H1 (cell line): ENCODE data around the gene ZBED4. TPM values are rescaled to one million over a fixed set of nuclear protein-coding genes. Genes with fewer than 3 reads are reported as not detected.

ENCODE experiments used
- CTCF ChIA-PET: fragments of 300-600 bp; sonication (Branson Sonifier 250); formaldehyde crosslinking; loops from one replicate; lab custom pipeline; 2021; ENCODE audit not compliant: partially characterized antibody; lab: Charles Lee
- POLR2A ChIA-PET: fragments of 300-600 bp; sonication (Branson Sonifier 250); formaldehyde crosslinking; loops from one replicate; lab custom pipeline; 2021; ENCODE audit warnings: inconsistent platforms; ENCODE audit not compliant: partially characterized antibody; lab: Charles Lee
- DNase-seq, 2 experiments: peaks; one replicate each; pipeline versions ENCODE4 v3.0.0 to v3.0.0-alpha.2; 2010 to 2022; ENCODE audit warnings: low spot score in 2 of 2, low read depth in 1 of 2, mixed read lengths in 1 of 2
- FAIRE-seq: peaks from 2 replicates; lab custom pipeline; 2011; peaks lifted over from hg19 to GRCh38; lab: Jason Lieb, UNC
- H2AFZ ChIP-seq: 2 replicates; pipeline ENCODE4 v1.8.1; 2012; ENCODE audit warnings: low read length, inconsistent platforms
- H2AK5ac ChIP-seq: 2 replicates; pipeline ENCODE4 v1.6.1; 2013; ENCODE audit warnings: low read depth, low read length
- H2BK120ac ChIP-seq: replicated peaks from 2 replicates; pipeline ENCODE3; 2013; ENCODE audit warnings: low read depth, low read length, inconsistent platforms
- H2BK12ac ChIP-seq: 2 replicates; pipeline ENCODE4 v1.6.1; 2013; ENCODE audit warnings: low read depth, low read length
- H2BK15ac ChIP-seq: 2 replicates; pipeline ENCODE4 v1.6.1; 2013; ENCODE audit warnings: low read length
- H2BK20ac ChIP-seq: 2 replicates; pipeline ENCODE4 v1.6.1; 2013; ENCODE audit warnings: low read length
- H2BK5ac ChIP-seq: 2 replicates; pipeline ENCODE4 v1.6.1; 2013; ENCODE audit warnings: low read depth, low read length
- H3K14ac ChIP-seq: 2 replicates; pipeline ENCODE4 v1.6.1; 2013; ENCODE audit warnings: inconsistent platforms; ENCODE audit not compliant: insufficient read length
- H3K18ac ChIP-seq: 2 replicates; pipeline ENCODE4 v1.6.1; 2013; ENCODE audit warnings: low read length; ENCODE audit errors: extremely low read depth
- H3K23ac ChIP-seq: 2 replicates; pipeline ENCODE4 v1.6.1; 2013; ENCODE audit warnings: inconsistent platforms; ENCODE audit not compliant: insufficient read length
- H3K23me2 ChIP-seq: 2 replicates; pipeline ENCODE4 v1.6.1; 2013; ENCODE audit warnings: low read depth, low read length
- H3K27ac ChIP-seq: 2 replicates; pipeline ENCODE4 v1.6.1; 2011; ENCODE audit warnings: low read depth, low read length, inconsistent platforms
- H3K27me3 ChIP-seq, 4 experiments: replicated peaks in 1 of 4; 1 replicate in 1 of 4; 2 replicates in 3 of 4; pipeline versions ENCODE4 v1.6.1 to v1.8.1; 2011 to 2013; ENCODE audit warnings: low read length in 3 of 4, mild to moderate bottlenecking in 3 of 4, inconsistent platforms in 2 of 4, mixed read lengths in 2 of 4, moderate library complexity in 1 of 4; ENCODE audit not compliant: control insufficient read depth in 3 of 4, insufficient read depth in 3 of 4; ENCODE audit errors: extremely low read depth in 1 of 4
- H3K36me3 ChIP-seq, 4 experiments: 2 replicates each; pipeline versions ENCODE4 v1.6.1 to v1.8.1; 2011 to 2013; ENCODE audit warnings: mild to moderate bottlenecking in 4 of 4, low read length in 3 of 4, moderate library complexity in 2 of 4, control low read depth in 1 of 4, inconsistent platforms in 1 of 4; ENCODE audit not compliant: insufficient read depth in 4 of 4, control insufficient read depth in 2 of 4
- H3K4ac ChIP-seq: replicated peaks from 2 replicates; pipeline ENCODE3; 2013; ENCODE audit warnings: low read length, low read depth, mixed read lengths, inconsistent platforms; ENCODE audit not compliant: insufficient read length
- H3K4me1 ChIP-seq, 4 experiments: replicated peaks in 1 of 4; 1 replicate in 1 of 4; 2 replicates in 3 of 4; pipeline versions ENCODE4 v1.6.1 to v1.8.1; 2011 to 2013; ENCODE audit warnings: low read length in 3 of 4, inconsistent platforms in 2 of 4, mixed read lengths in 1 of 4; ENCODE audit not compliant: insufficient read depth in 4 of 4, control insufficient read depth in 3 of 4
- H3K4me2 ChIP-seq, 2 experiments: 2 replicates each; pipeline versions ENCODE4 v1.6.1 to v1.8.1; 2011 to 2013; ENCODE audit warnings: low read depth in 2 of 2, low read length in 2 of 2, control low read depth in 1 of 2, inconsistent platforms in 1 of 2, mild to moderate bottlenecking in 1 of 2; ENCODE audit not compliant: insufficient read depth in 1 of 2
- H3K4me3 ChIP-seq, 4 experiments: fragments of 200-600, 300-600 bp in 1 of 4; sonication (generic), shearing (Covaris generic), sonication (Bioruptor Twin) in 1 of 4; 2 replicates each; pipeline versions ENCODE4 v1.5.1 to v1.8.1; 2011 to 2016; ENCODE audit warnings: low read length in 4 of 4, low read depth in 3 of 4, control low read depth in 2 of 4, inconsistent platforms in 2 of 4, mild to moderate bottlenecking in 2 of 4, mixed read lengths in 1 of 4, moderate library complexity in 1 of 4; ENCODE audit not compliant: insufficient read depth in 2 of 4; ENCODE audit errors: extremely low read depth in 1 of 4
- H3K56ac ChIP-seq: replicated peaks from 2 replicates; pipeline ENCODE3; 2013; ENCODE audit warnings: low read depth, mild to moderate bottlenecking, mixed read lengths, low read length, inconsistent platforms; ENCODE audit not compliant: insufficient read length
- H3K79me1 ChIP-seq: 2 replicates; pipeline ENCODE4 v1.6.1; 2013; ENCODE audit warnings: low read depth, low read length, control low read depth
- H3K79me2 ChIP-seq, 2 experiments: 2 replicates each; pipeline versions ENCODE4 v1.6.1 to v1.8.1; 2012 to 2013; ENCODE audit warnings: low read length in 2 of 2, mild to moderate bottlenecking in 2 of 2, inconsistent platforms in 1 of 2; ENCODE audit not compliant: insufficient read depth in 2 of 2, control insufficient read depth in 1 of 2
- H3K9ac ChIP-seq, 4 experiments: replicated peaks in 1 of 4; 1 replicate in 1 of 4; 2 replicates in 3 of 4; pipeline versions ENCODE4 v1.6.1 to v1.8.1; 2011 to 2013; ENCODE audit warnings: low read depth in 3 of 4, low read length in 3 of 4, control low read depth in 2 of 4, mild to moderate bottlenecking in 2 of 4, moderate library complexity in 2 of 4, inconsistent platforms in 1 of 4; ENCODE audit errors: extremely low read depth in 1 of 4
- H3K9me3 ChIP-seq, 2 experiments: 2 replicates each; pipeline versions ENCODE4 v1.6.1 to v1.8.1; 2012 to 2013; ENCODE audit warnings: mild to moderate bottlenecking in 2 of 2, moderate library complexity in 2 of 2, control low read depth in 1 of 2, inconsistent platforms in 1 of 2, low read depth in 1 of 2, low read length in 1 of 2, mixed read lengths in 1 of 2; ENCODE audit not compliant: insufficient read depth in 2 of 2
- H4K20me1 ChIP-seq, 2 experiments: replicated peaks in 1 of 2; 2 replicates each; pipeline versions ENCODE3 to v1.8.1; 2011 to 2013; ENCODE audit warnings: inconsistent platforms in 2 of 2, low read length in 2 of 2, mild to moderate bottlenecking in 1 of 2; ENCODE audit not compliant: insufficient read depth in 2 of 2, control insufficient read depth in 1 of 2
- H4K5ac ChIP-seq: 2 replicates; pipeline ENCODE4 v1.6.1; 2013; ENCODE audit warnings: low read length, low read depth, mixed read lengths, inconsistent platforms; ENCODE audit not compliant: insufficient read length
- H4K8ac ChIP-seq: 2 replicates; pipeline ENCODE4 v1.8.0; 2013; ENCODE audit warnings: mild to moderate bottlenecking, moderate library complexity, low read length, inconsistent platforms; ENCODE audit not compliant: insufficient read depth; ENCODE audit errors: extremely low read depth
- H4K91ac ChIP-seq: replicated peaks from 2 replicates; pipeline ENCODE3; 2013; ENCODE audit warnings: low read length, mixed read lengths, inconsistent platforms; ENCODE audit not compliant: insufficient read length
- CHD1 ChIP-seq: IDR thresholded peaks from 2 replicates; pipeline ENCODE4 v1.6.1; 2012; ENCODE audit warnings: low read depth, low read length, improper control_type of control experiment
- EP300 ChIP-seq, 2 experiments: IDR thresholded peaks; 1 replicate in 1 of 2; 2 replicates in 1 of 2; pipeline ENCODE4 v1.6.1; 2011 to 2012; ENCODE audit warnings: low read depth in 2 of 2, low read length in 2 of 2, mild to moderate bottlenecking in 2 of 2, borderline replicate concordance in 1 of 2, inconsistent platforms in 1 of 2, moderate library complexity in 1 of 2
- RAD21 ChIP-seq, 2 experiments: IDR thresholded peaks in 1 of 2; conservative IDR thresholded peaks in 1 of 2; 2 replicates each; pipeline ENCODE4 v1.6.1; 2011; ENCODE audit warnings: low read depth in 2 of 2, low read length in 2 of 2, improper control_type of control experiment in 1 of 2, inconsistent platforms in 1 of 2, mild to moderate bottlenecking in 1 of 2, moderate library complexity in 1 of 2
- WGBS, 2 experiments: shearing (Covaris generic) in 1 of 2; methylation state at CpG; one replicate each; pipeline versions ENCODE4 v1.1.6 to v1.1.7; 2013 to 2015; ENCODE audit warnings: low lambda C conversion rate in 2 of 2, mixed read lengths in 2 of 2, inconsistent platforms in 1 of 2, low coverage in 1 of 2, missing lambda C conversion rate in 1 of 2; ENCODE audit not compliant: insufficient replicate concordance in 2 of 2, insufficient coverage in 1 of 2, insufficient read length in 1 of 2; ENCODE audit errors: extremely low coverage in 1 of 2, missing lambda C conversion rate in 1 of 2; 5-methylcytosine and 5-hydroxymethylcytosine counted together
- polyA plus RNA-seq, 7 experiments: library from polyadenylated mRNA; depleted of rRNA in 3 of 7; stranded (reverse) in 5 of 7; unstranded in 2 of 7; fragments of >200 nt in 5 of 7; fragments of 200-250 nt in 2 of 7; gene quantifications; 1 replicate in 5 of 7; 2 replicates in 1 of 7; 4 replicates in 1 of 7; pipeline versions ENCODE4 v1.2.1 to v1.2.3, GENCODE V29; 2011 to 2013; ENCODE audit warnings: missing spikeins in 2 of 7, mixed read lengths in 2 of 7
- total RNA-seq: library from RNA; stranded (reverse); fragmentation: NEBNext Ultra II Directional; extraction: Animal tissue kit (Norgen Biotek cat#: 25700); gene quantifications from 2 replicates; pipeline ENCODE4 v1.2.1, GENCODE V29; 2021
- TF ChIP-seq, protein P1 (sequence below), 3 experiments: IDR thresholded peaks; 1 replicate in 2 of 3; 2 replicates in 1 of 3; pipeline versions ENCODE4 v1.5.1 to v1.6.1; 2011; ENCODE audit warnings: low read length in 3 of 3, mild to moderate bottlenecking in 3 of 3, inconsistent platforms in 2 of 3, low read depth in 1 of 3, moderate library complexity in 1 of 3; ENCODE audit not compliant: insufficient read depth in 1 of 3; ENCODE audit errors: control extremely low read depth in 1 of 3

Gene ZBED4
- total and polyA plus RNA-seq, 2 of the 8 experiments (the other 6 are each of a cell fraction or from before 2014, with no cell fraction given) = 11.0 to 28.3 TPM

DNA sequence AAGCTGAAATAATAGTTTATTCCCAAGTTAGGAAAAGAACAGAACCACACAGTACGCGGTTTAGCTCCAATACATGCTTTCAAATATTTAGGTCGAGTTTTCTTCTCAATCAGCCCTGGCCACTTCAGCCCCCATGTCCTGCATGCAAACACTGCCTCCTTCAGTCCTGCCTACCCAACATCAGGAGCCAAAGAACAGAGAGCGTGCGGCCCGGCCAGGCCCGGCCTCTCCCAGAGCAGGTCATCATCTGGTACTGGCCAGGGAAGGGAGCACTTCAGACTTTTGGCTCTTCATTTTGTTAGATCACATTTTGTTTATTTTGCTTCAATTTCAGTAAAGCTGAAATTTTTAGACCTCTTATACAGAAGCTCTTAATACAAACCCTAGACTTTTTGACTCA is 32.7 kb upstream of the ZBED4 start:
- no peak overlapping the region for H2AFZ ChIP-seq
- FAIRE-seq = no peak
- peaks cover 0 to 5% (median 2%) of the 10 kb centered on the region in 4 experiments; a peak in 5 of 7 replicates for H3K4me1 ChIP-seq
- no peak overlapping the region for H2BK15ac ChIP-seq
- peaks cover 33 to 98% of the 10 kb centered on the region in 2 experiments for H3K79me2 ChIP-seq
- no peak overlapping the region for H2BK12ac ChIP-seq
- no peak overlapping the region for H3K18ac ChIP-seq
- H4K20me1 ChIP-seq = peaks cover 49 to 60% of the 10 kb centered on the region in 2 experiments
- peaks cover 35% of the 10 kb centered on the region for H3K79me1 ChIP-seq
- H3K56ac ChIP-seq = no peak overlapping the region
- ChIA-PET POLR2A (interaction anchor here (0.6 to 1.2 kb wide), 3 partner anchors 8 to 211 kb away, joined by 3 to 4 read pairs (median 3); partner anchors contain the start of genes ALG12 and CRELD2), CTCF (interaction anchor here (1.0 to 1.9 kb wide), 6 partner anchors 16 to 42 kb away, joined by 4 to 6 read pairs (median 4); no protein-coding TSS in a partner anchor)
- 90% methylated on average over 7 of the region's 7 CpGs; no CpG with 5 or more reads in 1 of the 2 experiments for WGBS, 2 experiments
- no peaks in the 10 kb centered on the region for H3K27me3 ChIP-seq
- H3K9me3 ChIP-seq = no peaks in the 10 kb centered on the region
- H3K23ac ChIP-seq = no peak overlapping the region
- H2BK120ac ChIP-seq = no peak overlapping the region
- H4K5ac ChIP-seq = no peak overlapping the region
- H4K91ac ChIP-seq = no peak overlapping the region
- no peak overlapping the region for H3K9ac ChIP-seq
- no peak overlapping the region for H3K27ac ChIP-seq
- H2AK5ac ChIP-seq = no peak overlapping the region
- H2BK5ac ChIP-seq = no peak overlapping the region
- DNase-seq = no peak
- H3K14ac ChIP-seq = no peak overlapping the region
- no peak overlapping the region for H4K8ac ChIP-seq
- H3K4me2 ChIP-seq = no peak overlapping the region
- H3K36me3 ChIP-seq = peaks cover 21 to 67% (median 36%) of the 10 kb centered on the region in 4 experiments
- TF ChIP-seq RAD21 (IDR thresholded peaks at IDR 0.05 in 1 of 2, conservative IDR thresholded peaks at IDR 0.05 in 1 of 2; ENCODE audit: low read depth in 2 of 2, low read length in 2 of 2) (peak; percentile 18 to 23; a peak in 2 of 4 replicates), CHD1 (no peak), EP300 (IDR thresholded peaks at IDR 0.05; ENCODE audit: borderline replicate concordance in 1 of 2, low read depth in 2 of 2, low read length in 2 of 2) (no peak)
- TF ChIP-seq, protein P1, sequence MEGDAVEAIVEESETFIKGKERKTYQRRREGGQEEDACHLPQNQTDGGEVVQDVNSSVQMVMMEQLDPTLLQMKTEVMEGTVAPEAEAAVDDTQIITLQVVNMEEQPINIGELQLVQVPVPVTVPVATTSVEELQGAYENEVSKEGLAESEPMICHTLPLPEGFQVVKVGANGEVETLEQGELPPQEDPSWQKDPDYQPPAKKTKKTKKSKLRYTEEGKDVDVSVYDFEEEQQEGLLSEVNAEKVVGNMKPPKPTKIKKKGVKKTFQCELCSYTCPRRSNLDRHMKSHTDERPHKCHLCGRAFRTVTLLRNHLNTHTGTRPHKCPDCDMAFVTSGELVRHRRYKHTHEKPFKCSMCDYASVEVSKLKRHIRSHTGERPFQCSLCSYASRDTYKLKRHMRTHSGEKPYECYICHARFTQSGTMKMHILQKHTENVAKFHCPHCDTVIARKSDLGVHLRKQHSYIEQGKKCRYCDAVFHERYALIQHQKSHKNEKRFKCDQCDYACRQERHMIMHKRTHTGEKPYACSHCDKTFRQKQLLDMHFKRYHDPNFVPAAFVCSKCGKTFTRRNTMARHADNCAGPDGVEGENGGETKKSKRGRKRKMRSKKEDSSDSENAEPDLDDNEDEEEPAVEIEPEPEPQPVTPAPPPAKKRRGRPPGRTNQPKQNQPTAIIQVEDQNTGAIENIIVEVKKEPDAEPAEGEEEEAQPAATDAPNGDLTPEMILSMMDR (IDR thresholded peaks at IDR 0.05; ENCODE audit: control extremely low read depth in 1 of 3, insufficient read depth in 1 of 3, low read depth in 1 of 3, low read length in 3 of 3) = peak; percentile 6 to 14 (median 12); a peak in 3 of 4 replicates
- no peak overlapping the region for H3K4ac ChIP-seq
- H3K4me3 ChIP-seq = no peak overlapping the region
- H2BK20ac ChIP-seq = no peak overlapping the region
- peaks cover 1% of the 10 kb centered on the region; the same call in 1 of the 2 replicates for H3K23me2 ChIP-seq
